Activated T-helper 1 cell treated with Interleukin-2 at 50 U/mL for 16 hours (primary cell): Measurements from ENCODE around the gene GAB1.

ENCODE experiments used
- DNase-seq: peaks from one replicate; pipeline ENCODE4 v3.0.0-alpha.2; 2020; ENCODE audit warnings: low read depth

GAB1 gene

DNA sequence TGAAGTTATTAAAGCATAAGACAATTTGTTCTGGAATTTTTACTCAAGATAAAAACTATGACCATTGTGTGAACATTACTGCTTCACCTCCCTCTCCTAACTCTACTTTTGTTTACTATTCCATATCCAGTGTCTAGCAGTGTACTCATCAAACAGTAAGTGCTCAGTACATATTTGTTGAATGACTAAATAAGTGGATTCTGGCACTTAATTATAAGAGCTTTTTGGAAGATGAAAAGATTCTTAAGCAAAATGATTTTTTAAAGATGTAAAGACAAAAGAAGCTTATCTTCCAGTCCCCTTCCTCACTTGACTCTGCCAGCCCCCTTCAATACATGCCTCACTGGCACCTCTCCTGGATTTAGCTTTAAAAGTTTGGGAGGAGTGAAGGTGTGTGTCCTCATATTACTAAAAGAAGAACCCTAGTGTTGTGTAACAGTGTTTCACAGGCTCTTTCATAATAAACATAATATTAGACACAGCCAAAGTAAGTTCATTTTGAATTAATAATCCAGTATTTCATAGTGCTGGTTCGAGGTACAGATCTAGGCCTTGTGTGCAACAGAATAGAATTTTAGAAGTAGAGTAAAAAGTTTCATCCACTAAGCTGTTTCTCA is 53.0 kb downstream of the GAB1 start:
- DNase-seq = no peak

DNA sequence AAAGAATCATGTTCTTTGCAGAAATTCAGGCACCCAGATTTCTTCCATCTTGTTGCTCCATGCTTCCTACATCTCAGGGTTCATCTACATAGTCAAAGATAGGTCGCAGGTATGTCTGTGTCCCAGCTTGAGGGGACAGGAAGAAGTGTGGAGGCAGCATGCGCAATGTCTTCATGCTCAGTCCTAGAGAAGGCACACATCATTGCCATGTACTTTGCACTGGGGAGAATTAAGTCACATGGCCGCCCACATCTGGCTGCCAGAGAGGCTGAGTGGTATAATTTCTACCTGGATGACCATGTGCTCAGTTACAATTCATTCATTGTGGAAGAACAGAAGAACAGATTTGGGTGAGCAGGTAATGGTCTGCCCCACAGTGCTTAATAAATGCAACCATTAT is 54.1 kb downstream of the GAB1 start:
- no peak for DNase-seq

DNA sequence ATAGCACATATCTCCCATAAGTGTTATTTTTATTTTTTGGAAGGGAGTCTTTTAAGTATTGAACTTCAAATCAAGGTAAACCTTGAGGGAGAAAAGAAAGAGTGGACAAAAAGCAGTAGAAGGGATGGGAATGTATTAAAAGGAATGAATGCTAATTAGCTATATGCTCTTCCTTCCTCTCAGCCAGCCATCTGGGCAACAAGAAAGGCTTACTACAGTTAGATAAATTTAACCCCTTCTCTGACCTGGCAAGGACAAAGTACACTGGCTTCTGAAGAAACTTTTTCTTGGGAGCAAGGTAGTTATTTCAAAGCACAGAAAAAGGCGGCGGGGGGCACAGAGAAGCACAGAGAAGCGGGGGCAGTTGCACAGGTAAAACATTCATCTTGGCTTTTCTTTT is 54.6 kb downstream of the GAB1 start:
- no peak for DNase-seq

DNA sequence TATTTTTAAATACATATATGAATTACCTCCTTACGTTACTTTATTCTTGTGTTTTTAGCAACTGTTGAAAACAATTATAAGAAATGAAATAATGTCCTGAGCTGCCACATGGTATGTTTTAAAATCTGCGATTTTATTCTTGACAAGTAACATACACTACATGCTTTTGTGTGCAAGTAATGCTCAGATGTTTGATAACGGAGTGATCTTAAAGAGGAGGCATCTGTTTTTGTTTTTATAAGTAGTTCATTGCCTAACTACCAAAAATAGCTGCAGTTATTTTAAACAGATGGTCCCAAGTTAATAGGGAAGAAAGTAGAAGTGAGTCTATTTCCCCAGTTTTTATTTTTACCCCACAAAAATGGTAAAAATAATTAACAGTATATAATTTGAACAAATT is 55.2 kb downstream of the GAB1 start:
- no peak for DNase-seq

DNA sequence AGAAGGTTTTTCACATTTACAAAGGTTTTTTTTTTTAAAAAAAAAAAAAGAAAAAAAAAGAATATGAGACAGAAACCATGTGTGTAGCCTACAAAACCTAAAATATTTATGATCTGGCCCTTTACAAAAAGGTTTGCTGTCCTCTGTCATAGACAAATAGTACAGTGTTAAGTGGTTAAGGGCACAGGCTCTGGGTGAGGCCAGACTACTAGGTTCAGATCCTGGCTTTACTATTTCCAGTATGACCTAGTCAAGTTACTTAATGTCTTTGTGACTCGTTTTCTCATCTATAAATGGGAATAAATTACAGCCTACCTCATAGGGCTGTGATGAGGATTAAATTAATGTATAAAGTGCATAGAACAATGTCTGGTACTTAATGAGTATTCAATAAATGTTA is 56.5 kb downstream of the GAB1 start:
- DNase-seq = no peak

DNA sequence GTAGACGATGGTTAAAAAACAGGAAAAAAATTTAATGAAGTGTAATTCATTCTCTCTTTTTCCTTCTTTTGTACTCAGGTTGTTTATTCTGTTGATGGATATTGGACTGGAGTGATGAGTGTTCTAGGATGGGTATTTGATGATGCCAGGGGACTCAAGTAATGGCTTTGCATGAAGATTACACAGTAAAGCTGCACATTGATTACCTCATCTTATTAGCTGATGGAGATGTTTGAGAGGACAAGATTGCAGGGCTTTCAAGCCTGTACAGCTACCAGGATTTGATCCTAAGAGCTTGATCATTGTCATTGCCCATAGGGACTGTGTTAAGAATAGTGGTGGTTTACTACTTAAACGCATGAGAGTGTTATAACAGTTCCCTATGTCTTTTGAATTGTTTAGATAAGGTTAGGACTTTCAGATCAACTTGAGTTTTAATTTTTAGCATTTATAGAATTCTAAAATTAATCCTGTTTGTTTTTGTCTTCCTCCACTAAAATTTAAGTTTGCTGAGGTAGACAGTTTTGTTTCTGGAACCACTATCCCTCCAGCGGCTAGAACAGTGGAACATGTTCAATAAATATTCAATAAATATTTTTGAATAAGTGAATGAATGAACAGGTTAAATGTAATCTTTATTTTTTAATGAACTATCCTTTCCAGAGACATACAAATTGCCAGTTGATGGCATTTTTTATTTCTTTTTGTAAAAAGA is 58.2 kb downstream of the GAB1 start:
- no peak for DNase-seq

DNA sequence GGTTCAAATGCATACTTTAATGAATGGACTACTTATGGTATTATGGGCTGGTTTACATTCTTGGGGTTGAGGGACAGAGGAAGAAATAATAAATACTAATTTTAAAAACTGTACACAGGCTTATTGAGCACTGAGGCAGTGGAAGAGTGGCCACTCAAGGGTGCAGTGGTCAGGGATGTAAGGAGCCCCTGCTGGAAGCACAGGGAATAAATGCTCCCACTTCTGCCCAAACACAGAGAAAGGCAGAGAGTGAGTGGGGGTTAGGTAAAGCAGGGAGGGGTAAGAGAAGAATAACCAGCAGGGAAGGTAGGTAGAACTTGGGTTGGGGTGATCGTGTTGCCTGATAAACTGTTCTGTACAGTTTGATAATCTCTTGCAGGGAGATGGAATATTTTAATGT is 60.0 kb downstream of the GAB1 start:
- DNase-seq = no peak

DNA sequence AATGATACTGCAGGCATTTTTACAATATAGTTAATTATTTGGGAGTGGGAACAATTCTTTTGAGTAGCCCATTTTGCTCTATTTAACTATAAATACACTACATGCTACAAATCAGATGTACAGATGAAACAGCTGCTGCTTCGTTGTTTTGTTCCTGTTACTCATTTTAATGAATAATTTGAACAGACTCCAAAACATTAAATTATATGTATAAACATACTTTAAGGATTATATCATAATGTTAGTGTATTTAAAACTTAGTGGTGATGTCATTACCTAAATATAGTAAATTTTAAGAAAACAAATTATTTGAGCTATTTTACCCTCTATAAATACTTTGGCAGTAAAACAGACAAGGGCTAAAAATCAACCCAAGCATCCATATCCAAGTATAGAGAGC is 60.7 kb downstream of the GAB1 start:
- DNase-seq = no peak

DNA sequence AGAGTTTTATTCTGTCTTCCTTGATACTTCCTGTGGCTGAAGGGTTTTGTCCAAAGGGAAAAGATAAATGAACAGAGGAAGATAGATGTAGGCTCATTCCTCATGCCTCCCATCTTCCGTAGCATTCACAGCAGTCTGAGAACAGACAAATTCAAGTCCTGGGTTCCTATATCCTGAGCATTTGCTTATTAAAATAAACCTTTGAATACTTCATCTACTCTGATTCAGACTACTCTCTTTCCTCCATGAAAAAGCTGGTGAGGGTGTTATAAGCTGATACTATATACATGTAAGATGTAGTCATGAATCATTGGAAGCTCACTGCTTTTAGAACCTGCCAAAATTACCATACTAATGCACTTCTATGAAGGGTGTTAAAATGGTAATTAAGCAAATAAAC is 61.2 kb downstream of the GAB1 start:
- no peak for DNase-seq

DNA sequence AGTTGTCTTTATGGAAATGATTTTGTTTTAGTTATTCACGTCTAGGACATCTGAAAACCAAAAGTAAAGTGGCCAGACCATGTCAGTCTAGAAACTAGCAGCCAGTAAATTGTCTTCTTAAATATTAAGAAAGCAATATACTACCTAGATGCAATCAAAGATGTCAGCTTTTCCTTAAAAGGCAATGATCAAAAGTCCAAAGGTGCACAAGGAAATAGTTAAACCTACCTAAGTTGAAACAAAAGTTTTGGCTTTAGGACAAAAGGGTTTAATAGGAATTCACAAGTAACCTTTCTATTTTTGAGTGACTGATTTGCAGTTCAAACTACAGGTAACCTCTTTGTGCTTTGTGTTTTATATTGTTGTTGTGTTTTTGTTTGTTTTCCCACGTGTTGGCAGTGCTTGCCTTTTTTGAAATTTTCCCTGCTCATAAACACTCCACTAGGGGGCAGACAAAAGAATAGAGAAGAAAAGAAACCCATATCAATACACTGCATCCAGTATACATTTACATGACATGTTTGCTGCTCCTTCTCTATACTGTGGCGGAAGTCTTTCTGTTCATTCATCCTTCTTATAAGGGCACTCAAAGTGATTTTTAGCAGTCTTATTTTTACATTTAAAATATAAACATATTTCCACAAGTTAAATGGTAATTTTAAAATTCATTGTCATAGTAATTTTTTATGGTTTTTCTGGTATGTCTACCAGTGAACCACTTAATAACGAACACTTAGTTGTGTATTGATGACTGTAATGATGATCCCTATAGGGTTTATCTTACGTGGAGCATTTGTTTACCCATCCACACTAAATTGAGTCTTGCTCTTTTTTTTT is 62.7 kb downstream of the GAB1 start:
- no peak for DNase-seq

DNA sequence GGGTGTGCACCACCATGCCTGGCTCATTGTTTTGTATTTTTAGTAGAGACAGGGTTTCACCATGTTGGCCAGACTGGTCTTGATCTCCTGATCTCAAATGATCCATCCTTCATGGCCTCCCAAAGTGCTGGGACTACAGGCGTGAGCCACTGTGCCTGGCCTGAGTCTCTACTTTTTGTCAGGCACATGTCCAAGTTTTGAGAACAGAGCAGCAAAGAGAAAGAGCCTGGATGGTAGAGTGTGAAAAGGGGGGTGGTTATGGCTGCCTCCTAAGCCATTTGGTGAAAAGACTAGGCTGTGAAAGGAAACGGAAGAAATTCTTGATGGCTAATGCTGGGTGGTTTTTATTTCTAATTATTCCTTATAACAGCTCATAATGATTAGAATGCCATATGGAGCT is 63.4 kb downstream of the GAB1 start:
- no peak for DNase-seq

DNA sequence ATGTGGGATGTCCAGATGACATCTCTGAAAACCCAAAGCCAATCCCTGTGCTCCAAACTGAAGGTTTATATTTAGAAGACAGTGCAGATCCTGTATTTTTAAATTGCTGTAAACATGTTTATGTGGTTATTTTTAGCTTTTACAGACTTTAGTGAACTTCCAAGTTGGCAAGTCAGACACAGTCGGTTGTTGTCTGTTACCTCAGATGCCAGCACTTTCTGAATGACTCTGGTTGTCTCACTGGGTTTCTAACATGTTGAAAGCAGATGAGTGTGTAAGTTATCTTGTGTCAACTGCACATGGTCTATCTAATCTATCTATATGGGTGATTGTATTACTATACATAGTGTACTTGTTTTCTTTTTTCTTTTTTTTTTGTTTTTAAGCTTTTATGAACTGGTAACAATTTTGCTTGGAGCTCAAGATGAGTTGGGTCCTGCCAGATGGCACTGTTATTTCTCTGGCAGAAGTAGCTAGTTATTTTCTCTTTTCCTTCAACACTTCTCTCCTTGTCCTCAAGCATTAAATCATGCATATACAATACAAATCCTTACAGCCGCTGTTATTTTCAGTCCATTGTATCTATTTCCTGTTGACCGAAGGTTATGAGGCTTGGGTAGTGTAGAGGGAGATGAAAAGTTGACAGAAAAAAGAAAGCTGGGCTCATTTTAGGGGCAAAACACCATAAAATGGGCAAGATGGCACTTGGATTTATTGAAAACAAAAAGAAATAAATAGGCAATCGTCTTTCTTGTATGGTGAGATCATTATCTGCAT is 66.3 kb downstream of the GAB1 start:
- DNase-seq = no peak

DNA sequence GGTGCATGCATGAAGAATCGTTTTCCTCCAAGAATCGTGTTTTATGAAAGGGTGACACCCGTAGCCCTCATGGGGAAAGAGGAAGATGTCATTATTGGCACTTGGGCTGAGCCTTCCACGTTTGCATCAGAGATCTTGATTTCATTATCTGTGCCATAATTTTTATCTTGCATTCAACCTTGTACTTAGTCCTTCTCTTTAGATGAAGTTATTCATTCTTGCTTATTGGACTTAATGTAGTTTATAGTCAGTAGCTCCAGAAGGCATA is 66.8 kb downstream of the GAB1 start:
- DNase-seq = no peak

DNA sequence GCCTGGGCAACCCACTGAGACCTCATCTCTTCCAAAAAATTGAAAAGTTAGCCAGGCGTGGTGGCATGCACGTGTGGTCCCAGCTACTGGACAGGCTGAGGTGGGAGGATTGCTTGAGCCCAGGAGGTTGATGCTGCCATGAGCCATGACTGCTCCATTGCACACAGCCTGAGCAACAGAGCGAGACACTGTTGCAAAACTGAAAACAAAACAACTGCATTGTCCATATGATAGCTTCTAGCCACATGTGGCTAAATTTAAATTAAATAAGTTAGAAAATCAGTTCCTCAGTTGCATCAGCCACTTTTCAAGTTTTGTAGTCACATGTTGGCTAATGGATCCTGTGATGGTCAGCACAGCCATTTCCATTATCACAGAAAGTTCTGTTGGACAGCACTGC is 67.9 kb downstream of the GAB1 start:
- no peak for DNase-seq

DNA sequence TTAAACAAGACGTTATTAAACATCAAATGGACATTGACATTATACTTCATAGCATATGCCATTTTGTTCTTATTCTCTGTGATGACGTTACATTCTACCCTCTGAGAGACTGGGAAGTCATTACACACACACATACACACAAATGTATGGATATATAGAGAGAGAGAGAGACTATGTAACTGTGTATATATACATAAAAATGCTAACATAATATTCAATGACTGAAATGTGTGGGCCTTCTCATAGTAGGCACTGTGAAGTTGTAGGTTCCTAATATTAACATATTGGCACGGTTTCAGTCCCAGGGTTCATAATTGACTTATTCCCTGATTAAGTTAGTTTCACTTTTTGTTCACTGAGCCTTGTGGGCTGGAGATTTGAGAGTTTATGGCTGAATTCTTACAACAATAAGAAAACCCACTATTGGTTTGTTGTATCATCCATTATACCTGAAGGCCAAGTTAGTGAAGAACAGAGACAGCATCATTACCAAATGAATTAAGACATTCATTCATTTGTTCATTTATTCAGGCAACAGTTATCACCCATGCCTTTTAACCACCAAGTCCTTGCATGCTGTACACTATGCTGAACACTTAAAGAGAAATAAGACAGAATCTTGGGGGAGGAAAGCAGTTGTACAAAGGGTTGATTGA is 68.5 kb downstream of the GAB1 start:
- DNase-seq = no peak

DNA sequence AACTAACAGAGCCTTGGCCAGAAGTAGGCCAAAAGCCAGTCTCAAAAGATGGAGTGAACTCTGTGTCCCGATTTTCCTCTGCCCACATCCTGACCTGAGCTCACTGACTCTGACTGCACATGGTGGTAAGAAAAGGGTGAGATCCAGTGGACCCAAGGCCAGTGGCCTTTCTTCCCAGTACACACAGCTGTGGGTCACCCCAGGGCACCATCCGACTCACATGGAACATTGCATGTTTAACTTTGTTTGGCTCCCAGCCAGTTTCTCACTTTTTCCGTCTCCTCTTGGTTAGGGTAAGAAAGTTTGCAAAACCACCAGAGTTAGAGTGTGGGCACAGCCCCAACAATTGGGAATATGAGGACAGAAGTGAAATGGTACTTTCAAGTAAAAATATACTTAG is 69.8 kb downstream of the GAB1 start:
- DNase-seq = no peak

DNA sequence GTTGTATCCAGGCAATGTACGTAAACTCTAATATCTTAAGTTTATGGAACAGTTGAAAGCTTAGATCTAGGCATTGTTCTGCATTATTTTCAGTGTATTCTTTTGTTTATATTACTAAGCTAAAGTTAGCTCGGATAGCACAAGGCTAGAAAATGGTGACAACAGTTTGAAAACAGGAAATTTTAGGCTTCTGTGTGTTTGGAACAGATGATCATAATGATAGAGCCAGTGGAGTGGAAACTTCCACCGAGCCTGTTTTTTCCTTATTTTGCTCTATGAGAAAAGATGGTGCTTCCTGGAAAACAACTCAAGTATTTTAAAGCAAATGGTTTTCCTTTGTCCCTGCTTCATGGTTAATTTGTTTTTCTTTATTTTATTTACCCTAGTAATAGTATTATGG is 70.8 kb downstream of the GAB1 start:
- DNase-seq = no peak

DNA sequence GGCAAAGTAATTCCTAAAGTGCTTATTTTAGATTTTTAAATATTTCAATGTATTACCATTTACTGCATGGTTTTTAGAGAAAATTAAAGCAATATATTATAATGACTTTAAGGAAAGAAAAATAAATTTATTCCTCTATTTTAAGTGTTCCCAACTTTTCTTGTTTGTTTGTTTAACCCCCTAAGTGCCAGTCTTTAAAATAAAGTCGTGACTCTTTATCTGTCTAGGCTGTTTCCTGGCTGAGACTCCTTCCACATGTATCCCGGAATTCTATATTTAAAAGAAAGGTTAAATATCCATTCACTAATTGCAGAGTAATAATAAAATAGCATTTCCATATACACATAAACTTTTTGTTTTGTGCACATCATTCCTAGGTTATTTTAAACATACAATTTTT is 71.2 kb downstream of the GAB1 start:
- DNase-seq = no peak

DNA sequence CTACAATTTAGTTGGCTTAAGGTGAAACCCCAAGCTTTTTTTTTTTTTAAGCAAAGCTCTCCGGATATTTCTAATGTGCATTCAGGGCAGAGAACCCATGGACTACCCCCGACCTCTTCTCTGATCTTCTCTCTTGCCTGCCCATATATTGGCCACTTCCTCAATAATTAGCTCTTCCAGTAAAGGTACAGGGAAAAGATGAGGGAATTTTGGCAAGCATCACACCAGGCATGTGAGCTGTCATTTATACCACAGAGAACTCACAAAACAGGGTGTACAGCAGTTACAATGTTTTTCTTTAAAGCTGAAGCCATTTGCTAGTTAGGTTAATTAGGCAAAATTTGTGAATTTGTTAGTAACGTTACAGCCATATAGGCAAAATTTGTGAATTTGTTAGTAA is 73.3 kb downstream of the GAB1 start:
- DNase-seq = no peak

DNA sequence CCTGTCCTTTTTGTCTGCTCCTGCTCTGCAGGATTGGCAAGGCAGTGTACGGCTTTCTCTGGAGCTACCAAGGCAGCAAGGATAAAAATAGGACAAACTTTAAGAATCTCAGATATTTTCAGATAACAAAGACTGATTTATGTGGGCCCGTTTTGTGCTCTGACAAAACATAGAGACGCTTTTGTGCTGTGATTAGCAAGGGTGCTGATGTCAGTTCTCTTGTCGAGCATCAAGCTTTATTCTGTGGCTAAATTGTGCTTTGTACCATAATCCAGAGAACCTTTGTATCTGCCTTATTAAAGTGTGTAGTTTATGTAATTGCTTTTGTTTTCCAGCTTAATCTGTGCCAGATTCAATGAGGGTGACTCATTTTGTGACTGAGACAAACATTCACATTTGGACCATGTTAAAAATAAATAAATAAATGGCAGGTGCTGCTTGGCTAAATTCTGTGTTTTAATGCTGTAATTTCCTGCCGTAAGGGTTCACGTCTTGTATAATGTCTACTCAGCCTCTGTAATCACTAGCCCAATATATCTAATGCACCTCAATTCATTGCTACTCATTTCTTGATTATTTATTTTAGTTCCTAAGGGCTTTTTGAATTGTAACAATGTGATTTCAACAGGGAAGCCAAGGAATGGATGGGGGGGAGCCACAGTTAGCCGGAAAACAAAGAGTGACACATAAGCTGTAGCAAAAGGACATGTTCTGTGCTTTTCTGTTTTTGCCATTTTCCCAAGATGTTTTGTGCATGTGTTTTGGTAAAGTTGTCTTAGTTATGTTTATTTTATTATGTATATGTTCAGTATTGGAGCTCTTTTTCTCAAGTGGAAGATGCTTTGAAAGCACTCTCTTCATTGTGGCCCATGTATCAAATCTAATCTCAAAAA is 75.1 kb downstream of the GAB1 start:
- DNase-seq = no peak

DNA sequence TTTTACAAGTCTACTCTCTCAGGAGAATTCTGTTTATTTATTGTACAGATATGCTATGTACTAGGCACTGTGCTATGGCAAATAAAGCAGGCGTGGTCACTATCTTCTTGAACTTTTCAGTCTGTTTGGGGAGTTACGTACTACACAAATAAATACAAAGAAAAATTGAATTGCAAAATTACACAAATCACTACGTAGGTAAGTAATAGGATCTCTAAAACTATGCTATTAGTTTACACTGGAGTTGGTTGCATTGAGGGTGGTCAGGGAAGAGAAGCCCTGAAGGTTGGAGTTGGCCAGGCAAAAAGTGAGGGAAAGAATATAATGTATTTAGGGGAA is 75.7 kb downstream of the GAB1 start:
- no peak for DNase-seq
